ENCODE data around the gene SAPCD2.
A peak's percentile ranks its signal among the peaks of the same experiment; 100 is the strongest.

The SAPCD2 gene

GRCh38 chr9:137080260-137081122 is 10.1 kb upstream of the SAPCD2 start:
- no peak for DNase-seq (ENCODE audit: low spot score)

- DNase-seq (ENCODE audit: low spot score): no peak
These were observed 9.0 kb upstream of the SAPCD2 start for GRCh38 chr9:137079401-137079787.

- no peak for DNase-seq (ENCODE audit: low spot score)
These were observed 8.5 kb upstream of the SAPCD2 start for GRCh38 chr9:137078701-137079400.

GRCh38 chr9:137077758-137078693 is 7.7 kb upstream of the SAPCD2 start:
- DNase-seq (ENCODE audit: low spot score): peak; percentile 50

- DNase-seq (ENCODE audit: low spot score): peak; percentile 39
These were observed 6.8 kb upstream of the SAPCD2 start, which contains the start of gene UAP1L1 for GRCh38 chr9:137077010-137077747. UAP1L1 (plus strand) TSS chr9:137077517; CDS start chr9:137077533, 16 bp downstream.

GRCh38 chr9:137076636-137077009 is 6.3 kb upstream of the SAPCD2 start:
- DNase-seq (ENCODE audit: low spot score): no peak

GRCh38 chr9:137075275-137075775 is 5.0 kb upstream of the SAPCD2 start:
- no peak for DNase-seq (ENCODE audit: low spot score)

GRCh38 chr9:137074657-137075274 is 4.4 kb upstream of the SAPCD2 start:
- no peak for DNase-seq (ENCODE audit: low spot score)

GRCh38 chr9:137073992-137074399 is 3.6 kb upstream of the SAPCD2 start:
- DNase-seq (ENCODE audit: low spot score): no peak

GRCh38 chr9:137071282-137071681 is 925 bp upstream of the SAPCD2 start:
- DNase-seq (ENCODE audit: low spot score): no peak

- DNase-seq (ENCODE audit: low spot score): no peak
These were observed 534 bp upstream of the SAPCD2 start for GRCh38 chr9:137070906-137071275.

- no peak for DNase-seq (ENCODE audit: low spot score)
These were observed 757 bp downstream of the SAPCD2 start for GRCh38 chr9:137069508-137070091.

- no peak for DNase-seq (ENCODE audit: low spot score)
These were observed 1.5 kb downstream of the SAPCD2 start for GRCh38 chr9:137068539-137069507.

- DNase-seq (ENCODE audit: low spot score): peak; percentile 90
These were observed 2.4 kb downstream of the SAPCD2 start for GRCh38 chr9:137067860-137068538.

GRCh38 chr9:137066096-137066861 is 4.1 kb downstream of the SAPCD2 start:
- no peak for DNase-seq (ENCODE audit: low spot score)

- no peak for DNase-seq (ENCODE audit: low spot score)
These were observed 4.9 kb downstream of the SAPCD2 start for GRCh38 chr9:137065336-137065967.

- no peak for DNase-seq (ENCODE audit: low spot score)
These were observed 5.5 kb downstream of the SAPCD2 start for GRCh38 chr9:137064880-137065164.
